Fibroblast of lung (primary cell): Measurements from ENCODE around the gene POC1B. TPM values are rescaled to one million over a fixed set of nuclear protein-coding genes. Genes with fewer than 3 reads are reported as not detected.

Experiments used
- DNase-seq, 2 donors: peaks; one replicate each; pipeline versions ENCODE4 v3.0.0 to v3.0.0-alpha.2; 2010; ENCODE audit warnings: low read depth in 2 of 2
- H2AFZ ChIP-seq: 2 replicates; pipeline ENCODE4 v1.5.1; 2012; ENCODE audit warnings: low read length, control low read depth, inconsistent platforms
- H3K27ac ChIP-seq: 2 replicates; pipeline ENCODE4 v1.5.1; 2011; ENCODE audit warnings: low read length, control low read depth; ENCODE audit not compliant: insufficient read depth
- H3K27me3 ChIP-seq: 2 replicates; pipeline ENCODE4 v1.5.1; 2011; ENCODE audit warnings: mild to moderate bottlenecking, low read length; ENCODE audit not compliant: control insufficient read depth, insufficient read depth
- H3K36me3 ChIP-seq: 2 replicates; pipeline ENCODE4 v1.5.1; 2011; ENCODE audit warnings: low read length; ENCODE audit not compliant: control insufficient read depth, insufficient read depth
- H3K4me1 ChIP-seq: 2 replicates; pipeline ENCODE4 v1.5.1; 2011; ENCODE audit warnings: low read length; ENCODE audit not compliant: control insufficient read depth, insufficient read depth; ENCODE audit errors: extremely low read depth
- H3K4me2 ChIP-seq: 2 replicates; pipeline ENCODE4 v1.5.1; 2011; ENCODE audit warnings: low read length, control low read depth; ENCODE audit not compliant: insufficient read depth; ENCODE audit errors: extremely low read depth
- H3K4me3 ChIP-seq, 4 experiments: fragments of 200-600 bp in 1 of 4; sonication (generic) in 1 of 4; replicated peaks in 1 of 4; 2 replicates each; pipeline ENCODE4 v1.5.1; 2011 to 2016; ENCODE audit warnings: low read length in 4 of 4, low read depth in 3 of 4, mild to moderate bottlenecking in 3 of 4, control low read depth in 2 of 4, inconsistent platforms in 1 of 4, mixed read lengths in 1 of 4; ENCODE audit not compliant: insufficient read depth in 1 of 4; ENCODE audit errors: control extremely low read depth in 1 of 4
- H3K79me2 ChIP-seq: 2 replicates; pipeline ENCODE4 v1.5.1; 2012; ENCODE audit warnings: mild to moderate bottlenecking, low read length, inconsistent platforms; ENCODE audit not compliant: control insufficient read depth, insufficient read depth
- H3K9ac ChIP-seq: 2 replicates; pipeline ENCODE4 v1.5.1; 2011; ENCODE audit warnings: mild to moderate bottlenecking, low read length, control low read depth; ENCODE audit not compliant: insufficient read depth
- H3K9me3 ChIP-seq: 2 replicates; pipeline ENCODE4 v1.5.1; 2012; ENCODE audit warnings: low read depth, low read length; ENCODE audit not compliant: control insufficient read depth, insufficient read depth
- H4K20me1 ChIP-seq: 2 replicates; pipeline ENCODE4 v1.5.1; 2011; ENCODE audit warnings: low read length; ENCODE audit not compliant: control insufficient read depth, insufficient read depth; ENCODE audit errors: extremely low read depth
- CTCF ChIP-seq, 2 donors: IDR thresholded peaks in 1 of 2; conservative IDR thresholded peaks in 1 of 2; 1 replicate in 1 of 2; 2 replicates in 1 of 2; pipeline ENCODE4 v1.5.1; 2011 to 2012; ENCODE audit warnings: low read length in 2 of 2, control low read depth in 1 of 2, inconsistent platforms in 1 of 2, low read depth in 1 of 2, mild to moderate bottlenecking in 1 of 2
- EZH2 ChIP-seq: IDR thresholded peaks from 2 replicates; pipeline ENCODE4 v1.5.1; 2012; ENCODE audit warnings: low read length, control low read depth, mild to moderate bottlenecking; ENCODE audit errors: missing control alignments
- polyA plus RNA-seq, 2 donors: library from polyadenylated mRNA; depleted of rRNA in 1 of 2; stranded (reverse) in 1 of 2; unstranded in 1 of 2; fragments of >200 nt; gene quantifications; 2 replicates each; pipeline ENCODE4 v1.2.1, GENCODE V29; 2011 to 2012; ENCODE audit warnings: missing spikeins in 1 of 2
- total RNA-seq: library from RNA; depleted of rRNA; stranded (reverse); fragments of >200 nt; gene quantifications from 2 replicates; pipeline ENCODE4 v1.2.1, GENCODE V29; 2014

The POC1B gene
- total and polyA plus RNA-seq, 2 donors (not counting 1 experiment from before 2014, with no cell fraction given): 10.2 to 16.7 TPM

GRCh38 chr12:89542236-89542635, 16.4 kb upstream of the POC1B start:
- no peaks in the 10 kb centered on the region for H3K79me2 ChIP-seq
- H3K27ac ChIP-seq: no peak overlapping the region
- DNase-seq: no peak
- H3K4me3 ChIP-seq: no peak overlapping the region
- no peak overlapping the region for H3K4me2 ChIP-seq
- no peak for TF ChIP-seq CTCF (conservative IDR thresholded peaks at IDR 0.05 in 1 of 2, IDR thresholded peaks at IDR 0.05 in 1 of 2; ENCODE audit: low read depth in 1 of 2, low read length in 2 of 2)
- TF ChIP-seq EZH2: no peak
- H3K36me3 ChIP-seq: no peaks in the 10 kb centered on the region
- H2AFZ ChIP-seq: no peak overlapping the region
- H3K4me1 ChIP-seq: no peaks in the 10 kb centered on the region
- H3K9ac ChIP-seq: no peak overlapping the region
- no peaks in the 10 kb centered on the region for H3K27me3 ChIP-seq
- H4K20me1 ChIP-seq: no peaks in the 10 kb centered on the region
- no peaks in the 10 kb centered on the region for H3K9me3 ChIP-seq

- DNase-seq: no peak
- Histone ChIP-seq H3K27ac (no peak overlapping the region), H3K4me1 (no peaks in the 10 kb centered on the region), H2AFZ (no peak overlapping the region), H3K36me3 (no peaks in the 10 kb centered on the region), H3K27me3 (no peaks in the 10 kb centered on the region), H3K9ac (no peak overlapping the region), H3K4me2 (no peak overlapping the region), H3K79me2 (no peaks in the 10 kb centered on the region), H3K4me3 (no peak overlapping the region), H3K9me3 (no peaks in the 10 kb centered on the region), H4K20me1 (no peaks in the 10 kb centered on the region)
- TF ChIP-seq EZH2 (no peak), CTCF (conservative IDR thresholded peaks at IDR 0.05 in 1 of 2, IDR thresholded peaks at IDR 0.05 in 1 of 2; ENCODE audit: low read depth in 1 of 2, low read length in 2 of 2) (no peak)
These were observed 14.7 kb upstream of the POC1B start for GRCh38 chr12:89540586-89540985.

GRCh38 chr12:89539426-89540223, 13.8 kb upstream of the POC1B start:
- Histone ChIP-seq H3K36me3 (no peaks in the 10 kb centered on the region), H3K27ac (no peak overlapping the region), H3K4me3 (no peak overlapping the region), H3K4me1 (no peaks in the 10 kb centered on the region), H3K9ac (no peak overlapping the region), H3K9me3 (no peaks in the 10 kb centered on the region), H3K4me2 (no peak overlapping the region), H2AFZ (no peak overlapping the region), H3K27me3 (no peaks in the 10 kb centered on the region), H4K20me1 (no peaks in the 10 kb centered on the region), H3K79me2 (no peaks in the 10 kb centered on the region)
- TF ChIP-seq EZH2 (no peak), CTCF (conservative IDR thresholded peaks at IDR 0.05 in 1 of 2, IDR thresholded peaks at IDR 0.05 in 1 of 2; ENCODE audit: low read depth in 1 of 2, low read length in 2 of 2) (no peak)
- no peak for DNase-seq
